Endothelial cell of umbilical vein (primary cell): ENCODE data around the gene TSPAN13. TPM values are rescaled to one million over a fixed set of nuclear protein-coding genes. Genes with fewer than 3 reads are reported as not detected.

Source experiments
- BruUV-seq: library from RNA; stranded (reverse); fragments of 400-500 nt; replicated peaks from 2 replicates; lab custom pipeline; 2021; lab: Mats Ljungman, UMichigan
- CTCF ChIA-PET: fragments of 300-600, 350-600 bp; sonication (Branson Sonifier 250); formaldehyde crosslinking; loops from one replicate; lab custom pipeline; 2021; ENCODE audit warnings: antibody characterized with exemption, inconsistent platforms; lab: Charles Lee
- POLR2A ChIA-PET: fragments of 300-600, 350-600 bp; sonication (Branson Sonifier 250); formaldehyde crosslinking; loops from one replicate; lab custom pipeline; 2021; ENCODE audit warnings: antibody characterized with exemption, inconsistent platforms; lab: Charles Lee
- DNase-seq: peaks from one replicate; pipeline ENCODE4 v3.0.0-alpha.2; 2011; ENCODE audit warnings: low read depth, low spot score
- FAIRE-seq: peaks from 2 replicates; lab custom pipeline; 2011; peaks lifted over from hg19 to GRCh38; lab: Jason Lieb, UNC
- H2AFZ ChIP-seq: 2 replicates; pipeline ENCODE4 v1.6.0; 2012; ENCODE audit warnings: low read depth, low read length, control low read depth, inconsistent platforms
- H3K27ac ChIP-seq: 2 replicates; pipeline ENCODE4 v1.5.1; 2011; ENCODE audit warnings: low read depth, mild to moderate bottlenecking, control low read depth, low read length, moderate library complexity; ENCODE audit not compliant: insufficient read depth
- H3K27me3 ChIP-seq, 2 experiments: 2 replicates each; pipeline versions ENCODE4 v1.6.0 to v1.6.1; 2011; ENCODE audit warnings: low read length in 2 of 2, mixed read lengths in 1 of 2; ENCODE audit not compliant: control insufficient read depth in 2 of 2, insufficient read depth in 2 of 2
- H3K36me3 ChIP-seq, 2 experiments: 2 replicates in 1 of 2; 3 replicates in 1 of 2; pipeline ENCODE4 v1.5.1; 2011; ENCODE audit warnings: low read length in 2 of 2, mild to moderate bottlenecking in 1 of 2, moderate library complexity in 1 of 2; ENCODE audit not compliant: control insufficient read depth in 2 of 2, insufficient read depth in 2 of 2; ENCODE audit errors: extremely low read depth in 1 of 2
- H3K4me1 ChIP-seq: 3 replicates; pipeline ENCODE4 v1.5.1; 2011; ENCODE audit warnings: mild to moderate bottlenecking, low read length; ENCODE audit not compliant: control insufficient read depth, insufficient read depth; ENCODE audit errors: extremely low read depth
- H3K4me2 ChIP-seq: 2 replicates; pipeline ENCODE4 v1.6.1; 2011; ENCODE audit warnings: low read length, control low read depth, mixed read lengths; ENCODE audit not compliant: insufficient read depth
- H3K4me3 ChIP-seq, 3 experiments: fragments of 200-600 bp in 1 of 3; sonication (generic), shearing (Covaris generic) in 1 of 3; replicated peaks in 1 of 3; 2 replicates each; pipeline ENCODE4 v1.5.1; 2011 to 2016; ENCODE audit warnings: control low read depth in 3 of 3, low read length in 3 of 3, mild to moderate bottlenecking in 2 of 3, inconsistent platforms in 1 of 3, low read depth in 1 of 3, moderate library complexity in 1 of 3; ENCODE audit not compliant: insufficient read depth in 1 of 3
- H3K79me2 ChIP-seq: 2 replicates; pipeline ENCODE4 v1.6.0; 2012; ENCODE audit warnings: low read length, inconsistent platforms; ENCODE audit not compliant: control insufficient read depth, insufficient read depth
- H3K9ac ChIP-seq: replicated peaks from 2 replicates; pipeline ENCODE3; 2011; ENCODE audit warnings: low read length, control low read depth; ENCODE audit not compliant: insufficient read depth; ENCODE audit errors: extremely low read depth
- H3K9me1 ChIP-seq: replicated peaks from 3 replicates; pipeline ENCODE4 v1.6.0; 2011; ENCODE audit warnings: mild to moderate bottlenecking, low read length; ENCODE audit not compliant: control insufficient read depth, insufficient read depth; ENCODE audit errors: extremely low read depth
- H3K9me3 ChIP-seq: replicated peaks from 2 replicates; pipeline ENCODE4 v1.5.1; 2012; ENCODE audit warnings: low read length, inconsistent platforms; ENCODE audit not compliant: control insufficient read depth, insufficient read depth
- H4K20me1 ChIP-seq: replicated peaks from 2 replicates; pipeline ENCODE3; 2011; ENCODE audit warnings: mild to moderate bottlenecking, low read length; ENCODE audit not compliant: control insufficient read depth, insufficient read depth; ENCODE audit errors: extremely low read depth
- CTCF ChIP-seq, 2 donors: IDR thresholded peaks; 1 replicate in 1 of 2; 2 replicates in 1 of 2; pipeline ENCODE4 v1.5.1; 2011; ENCODE audit warnings: low read length in 2 of 2, mild to moderate bottlenecking in 2 of 2, moderate library complexity in 2 of 2, control low read depth in 1 of 2, inconsistent platforms in 1 of 2, low read depth in 1 of 2; ENCODE audit not compliant: insufficient read depth in 1 of 2; ENCODE audit errors: extremely low read depth in 1 of 2
- EZH2 ChIP-seq: IDR thresholded peaks from 2 replicates; pipeline ENCODE4 v1.6.1; 2012; ENCODE audit warnings: borderline replicate concordance, low read depth, mild to moderate bottlenecking, moderate library complexity, low read length, inconsistent platforms; ENCODE audit not compliant: severe bottlenecking
- FOS ChIP-seq: IDR thresholded peaks from 2 replicates; pipeline ENCODE4 v1.6.1; 2011; ENCODE audit warnings: mild to moderate bottlenecking, low read length, moderate library complexity, borderline replicate concordance; ENCODE audit not compliant: insufficient read depth
- GATA2 ChIP-seq: IDR thresholded peaks from 2 replicates; pipeline ENCODE4 v1.7.0; 2011; ENCODE audit warnings: low read depth, mild to moderate bottlenecking, moderate library complexity, mixed read lengths, low read length; ENCODE audit not compliant: insufficient read length, insufficient read depth
- JUN ChIP-seq: IDR thresholded peaks from 2 replicates; pipeline ENCODE4 v1.6.1; 2011; ENCODE audit warnings: borderline replicate concordance, low read depth; ENCODE audit not compliant: insufficient read length, insufficient read depth
- MYC ChIP-seq: IDR thresholded peaks from one replicate; pipeline ENCODE4 v1.6.1; 2011; ENCODE audit warnings: mild to moderate bottlenecking, low read depth, low read length
- POLR2A ChIP-seq: IDR thresholded peaks from 2 replicates; pipeline ENCODE4 v1.6.1; 2012; ENCODE audit warnings: low read depth, mild to moderate bottlenecking, control low read depth, low read length
- POLR2AphosphoS5 ChIP-seq: IDR thresholded peaks from 2 replicates; pipeline ENCODE4 v1.6.1; 2012; ENCODE audit warnings: low read depth, mild to moderate bottlenecking, control low read depth, low read length, moderate library complexity; ENCODE audit not compliant: insufficient read depth
- dilution Hi-C: fragments of 300-500 bp; cut with MboI; formaldehyde crosslinking; loops from one replicate; pipeline ENCODE4 v1.15.0; 2019; ENCODE audit warnings: low sequenced_read_pairs; ENCODE audit not compliant: extremely low pct_ligation_motif_present
- intact Hi-C: fragments of 100-400 bp; cut with micrococcal nuclease; formaldehyde crosslinking; loops from one replicate; pipeline ENCODE4 v1.10.0; 2022
- polyA plus RNA-seq, 4 experiments: library from polyadenylated mRNA; depleted of rRNA in 3 of 4; stranded (reverse) in 3 of 4; unstranded in 1 of 4; fragments of >200 nt; gene quantifications; 2 replicates each; pipeline versions ENCODE4 v1.2.1 to v1.2.3, GENCODE V29; 2011 to 2012; ENCODE audit warnings: missing spikeins in 1 of 4
- total RNA-seq: library from RNA; stranded (reverse); gene quantifications from 2 replicates; pipeline ENCODE4 v1.2.3, GENCODE V29; 2021
- TF ChIP-seq, protein P1 (sequence below): IDR thresholded peaks from 2 replicates; pipeline ENCODE4 v1.6.1; 2011; ENCODE audit not compliant: insufficient read depth, insufficient read length

TSPAN13 gene
- total and polyA plus RNA-seq, 2 donors (not counting 3 experiments of a cell fraction or from before 2014, with no cell fraction given): 13.3 to 33.0 TPM

- no peak for FAIRE-seq
- H3K4me3 ChIP-seq: no peak overlapping the region
- no peaks in the 10 kb centered on the region for H3K9me1 ChIP-seq
- dilution Hi-C loops: no loop called here
- H3K36me3 ChIP-seq: no peaks in the 10 kb centered on the region
- no peaks in the 10 kb centered on the region for H3K27me3 ChIP-seq
- ChIA-PET POLR2A (no interaction called here), CTCF (interaction anchor here (1.6 to 1.7 kb wide), 2 partner anchors 11 to 16 kb away, joined by 7 read pairs; no protein-coding TSS in a partner anchor)
- TF ChIP-seq FOS: no peak
- TF ChIP-seq, protein P1, sequence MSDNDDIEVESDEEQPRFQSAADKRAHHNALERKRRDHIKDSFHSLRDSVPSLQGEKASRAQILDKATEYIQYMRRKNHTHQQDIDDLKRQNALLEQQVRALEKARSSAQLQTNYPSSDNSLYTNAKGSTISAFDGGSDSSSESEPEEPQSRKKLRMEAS: no peak
- TF ChIP-seq EZH2: no peak
- TF ChIP-seq GATA2: no peak
- TF ChIP-seq CTCF (IDR thresholded peaks at IDR 0.05; ENCODE audit: extremely low read depth in 1 of 2, insufficient read depth in 1 of 2, low read depth in 1 of 2, low read length in 2 of 2): no peak
- no peak for TF ChIP-seq POLR2A
- no peak for TF ChIP-seq POLR2AphosphoS5
- TF ChIP-seq JUN: no peak
- no peak for TF ChIP-seq MYC
- DNase-seq: no peak
- H2AFZ ChIP-seq: no peak overlapping the region
- H3K9me3 ChIP-seq: no peaks in the 10 kb centered on the region
- H3K79me2 ChIP-seq: no peaks in the 10 kb centered on the region
- no peak overlapping the region for H3K9ac ChIP-seq
- no peak overlapping the region for H3K27ac ChIP-seq
- no peaks in the 10 kb centered on the region for H4K20me1 ChIP-seq
- H3K4me1 ChIP-seq: no peaks in the 10 kb centered on the region
- intact Hi-C loops: no loop called here
- no peak overlapping the region for H3K4me2 ChIP-seq
- BruUV-seq: no TSS peak
Measured at GRCh38 chr7:16817536-16817935, 64.0 kb downstream of the TSPAN13 start.
